ENCODE data around the gene ERGIC3. TPM values are rescaled to one million over a fixed set of nuclear protein-coding genes. Genes with fewer than 3 reads are reported as not detected.
A peak's percentile ranks its signal among the peaks of the same experiment; 100 is the strongest.
"Not testable (repeated sequence)": the region's sequence is repeated elsewhere in the genome, so short reads cannot be mapped to it uniquely, and the experiment has no call there.

ERGIC3 gene
- total RNA-seq, 1 donor from 2014 or later, result 233 TPM

DNA sequence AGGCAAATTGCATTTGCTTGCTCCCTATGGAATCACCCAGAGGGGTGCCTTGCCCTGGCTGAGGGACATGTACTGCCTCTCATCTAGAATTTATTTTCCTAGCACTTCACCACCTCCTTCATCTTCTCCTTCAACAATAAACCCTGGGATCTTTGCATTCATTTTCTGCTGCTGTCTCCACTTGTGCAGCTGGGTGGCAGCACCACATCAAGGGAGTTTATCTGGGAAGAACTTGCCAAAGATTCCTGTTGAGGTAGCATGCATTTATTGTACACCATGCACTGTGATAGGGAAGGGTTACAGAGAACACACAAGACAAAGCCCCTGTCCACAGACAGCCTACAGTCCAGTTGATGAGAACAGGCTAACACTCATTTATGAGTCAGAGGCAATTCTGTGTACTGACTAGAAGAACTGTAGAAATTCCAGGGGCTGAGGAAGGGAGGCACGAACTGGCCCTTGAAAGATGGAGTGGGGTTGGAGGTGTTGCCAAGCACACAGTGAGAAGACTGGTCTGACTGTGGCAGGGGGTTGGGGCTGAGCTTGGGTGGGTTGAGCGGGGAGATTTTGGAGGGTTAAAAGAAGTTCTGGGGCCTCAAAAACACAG lies 30.0 kb upstream of the ERGIC3 start:
- TF ChIP-seq, protein P1, sequence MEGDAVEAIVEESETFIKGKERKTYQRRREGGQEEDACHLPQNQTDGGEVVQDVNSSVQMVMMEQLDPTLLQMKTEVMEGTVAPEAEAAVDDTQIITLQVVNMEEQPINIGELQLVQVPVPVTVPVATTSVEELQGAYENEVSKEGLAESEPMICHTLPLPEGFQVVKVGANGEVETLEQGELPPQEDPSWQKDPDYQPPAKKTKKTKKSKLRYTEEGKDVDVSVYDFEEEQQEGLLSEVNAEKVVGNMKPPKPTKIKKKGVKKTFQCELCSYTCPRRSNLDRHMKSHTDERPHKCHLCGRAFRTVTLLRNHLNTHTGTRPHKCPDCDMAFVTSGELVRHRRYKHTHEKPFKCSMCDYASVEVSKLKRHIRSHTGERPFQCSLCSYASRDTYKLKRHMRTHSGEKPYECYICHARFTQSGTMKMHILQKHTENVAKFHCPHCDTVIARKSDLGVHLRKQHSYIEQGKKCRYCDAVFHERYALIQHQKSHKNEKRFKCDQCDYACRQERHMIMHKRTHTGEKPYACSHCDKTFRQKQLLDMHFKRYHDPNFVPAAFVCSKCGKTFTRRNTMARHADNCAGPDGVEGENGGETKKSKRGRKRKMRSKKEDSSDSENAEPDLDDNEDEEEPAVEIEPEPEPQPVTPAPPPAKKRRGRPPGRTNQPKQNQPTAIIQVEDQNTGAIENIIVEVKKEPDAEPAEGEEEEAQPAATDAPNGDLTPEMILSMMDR (IDR thresholded peaks at IDR 0.05; ENCODE audit: partially characterized antibody, unreplicated experiment), result peak; percentile 35
- no peaks in the 10 kb centered on the region for H3K36me3 Mint-ChIP-seq (ENCODE audit: unreplicated experiment)
- H3K27me3 Mint-ChIP-seq (ENCODE audit: unreplicated experiment), result no peaks in the 10 kb centered on the region
- peaks cover under 1% of the 10 kb centered on the region for H3K9me3 Mint-ChIP-seq (ENCODE audit: unreplicated experiment)
- H3K4me1 Mint-ChIP-seq (ENCODE audit: low read depth, unreplicated experiment), result no peaks in the 10 kb centered on the region
- H3K4me3 Mint-ChIP-seq (ENCODE audit: unreplicated experiment), result no peak overlapping the region
- DNase-seq, result peak; percentile 58
- H3K27ac Mint-ChIP-seq (ENCODE audit: unreplicated experiment), result no peak overlapping the region

DNA sequence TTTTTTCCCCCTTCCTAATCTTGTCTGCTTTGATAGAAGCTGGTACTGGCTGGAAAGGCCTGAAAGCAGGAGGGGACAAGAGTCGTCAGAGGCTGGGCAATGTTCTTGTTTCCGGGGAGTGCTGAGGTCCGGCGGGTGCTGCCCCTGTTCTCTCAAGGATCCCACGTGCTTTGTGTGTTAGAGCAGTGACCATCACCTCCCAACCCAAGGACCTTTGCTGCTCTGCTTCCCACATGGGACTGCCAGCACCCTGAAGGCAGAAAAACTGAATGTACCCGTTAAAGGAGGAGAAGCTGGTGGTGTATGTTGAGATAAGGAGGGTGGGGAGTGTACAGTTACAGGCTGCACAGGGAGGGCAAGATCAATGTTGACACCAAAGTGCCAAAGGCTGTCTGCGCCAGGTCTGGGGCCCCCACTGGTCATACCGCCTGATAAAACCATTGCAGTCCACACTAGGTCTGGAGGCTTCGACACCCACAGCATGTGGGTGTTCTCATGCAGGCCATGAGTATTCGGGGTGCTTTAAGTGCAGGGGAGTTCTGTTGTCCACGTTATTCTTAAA lies 27.4 kb upstream of the ERGIC3 start:
- no peak for DNase-seq
- Mint-ChIP-seq H3K4me1 (ENCODE audit: low read depth, unreplicated experiment) (no peaks in the 10 kb centered on the region), H3K9me3 (ENCODE audit: unreplicated experiment) (peaks cover 3% of the 10 kb centered on the region), H3K4me3 (ENCODE audit: unreplicated experiment) (no peak overlapping the region), H3K36me3 (ENCODE audit: unreplicated experiment) (no peaks in the 10 kb centered on the region), H3K27ac (ENCODE audit: unreplicated experiment) (no peak overlapping the region), H3K27me3 (ENCODE audit: unreplicated experiment) (peaks cover 1% of the 10 kb centered on the region)
- TF ChIP-seq, protein P1 (IDR thresholded peaks at IDR 0.05; ENCODE audit: partially characterized antibody, unreplicated experiment), result no peak

DNA sequence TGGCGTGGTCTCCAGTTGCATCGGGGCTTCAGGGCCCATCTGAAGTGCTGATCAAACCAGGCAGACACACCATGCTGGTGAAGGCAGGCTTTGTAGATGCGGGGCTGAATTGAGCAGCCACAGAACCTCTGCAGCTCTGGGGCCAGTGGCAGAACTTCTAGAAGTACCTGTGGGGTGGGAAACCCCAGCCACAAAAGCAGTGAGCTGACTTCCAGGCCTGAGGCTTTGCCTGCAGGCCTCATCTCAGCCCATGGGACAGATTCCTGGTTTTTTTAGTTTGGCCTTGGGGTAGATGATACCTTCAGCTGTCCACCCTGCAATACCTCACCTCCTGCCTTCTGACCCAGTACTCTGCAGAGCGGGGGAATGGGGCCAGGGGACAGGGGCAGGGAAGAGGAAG lies 26.5 kb upstream of the ERGIC3 start:
- H3K9me3 Mint-ChIP-seq (ENCODE audit: unreplicated experiment), result peaks cover 3% of the 10 kb centered on the region
- peaks cover 1% of the 10 kb centered on the region for H3K27me3 Mint-ChIP-seq (ENCODE audit: unreplicated experiment)
- H3K36me3 Mint-ChIP-seq (ENCODE audit: unreplicated experiment), result no peaks in the 10 kb centered on the region
- H3K4me3 Mint-ChIP-seq (ENCODE audit: unreplicated experiment), result no peak overlapping the region
- DNase-seq, result no peak
- H3K4me1 Mint-ChIP-seq (ENCODE audit: low read depth, unreplicated experiment), result no peaks in the 10 kb centered on the region
- H3K27ac Mint-ChIP-seq (ENCODE audit: unreplicated experiment), result no peak overlapping the region
- TF ChIP-seq, protein P1 (IDR thresholded peaks at IDR 0.05; ENCODE audit: partially characterized antibody, unreplicated experiment), result no peak

DNA sequence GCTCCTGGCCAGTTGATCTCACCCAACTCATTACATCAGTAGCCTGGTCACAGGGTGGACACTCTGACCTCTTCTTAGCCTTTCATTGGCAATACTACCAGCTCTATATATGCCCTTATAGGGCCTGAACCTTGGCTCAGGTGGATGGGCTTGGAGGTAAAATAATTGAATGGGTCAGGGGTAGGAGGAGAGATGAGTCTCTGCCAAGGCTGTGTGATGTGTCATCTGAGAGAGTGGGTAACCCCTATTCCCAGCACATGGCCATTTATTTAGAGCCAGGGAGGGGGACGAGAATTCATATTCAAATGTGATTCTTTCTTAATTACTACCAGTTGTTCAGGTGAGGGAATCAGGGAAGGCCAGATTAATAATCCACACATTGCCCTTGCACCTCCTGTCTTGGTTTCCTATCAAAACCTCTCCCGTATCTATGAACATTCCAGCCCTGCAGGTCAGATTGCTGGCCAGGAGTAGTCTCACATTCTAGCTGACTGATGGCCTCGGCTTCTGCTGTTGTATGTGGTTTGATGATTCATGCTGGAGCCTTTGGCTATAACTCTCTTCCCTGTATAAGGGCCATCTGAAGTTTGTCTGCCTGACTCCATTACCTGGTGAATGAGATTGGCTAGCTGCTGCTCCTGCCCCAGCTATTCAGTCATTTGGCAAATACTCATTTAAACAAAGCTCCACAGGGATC lies 25.8 kb upstream of the ERGIC3 start:
- no peaks in the 10 kb centered on the region for H3K4me1 Mint-ChIP-seq (ENCODE audit: low read depth, unreplicated experiment)
- no peak overlapping the region for H3K4me3 Mint-ChIP-seq (ENCODE audit: unreplicated experiment)
- peaks cover 1% of the 10 kb centered on the region for H3K27me3 Mint-ChIP-seq (ENCODE audit: unreplicated experiment)
- no peak for DNase-seq
- TF ChIP-seq, protein P1 (IDR thresholded peaks at IDR 0.05; ENCODE audit: partially characterized antibody, unreplicated experiment), result no peak
- H3K27ac Mint-ChIP-seq (ENCODE audit: unreplicated experiment), result no peak overlapping the region
- no peaks in the 10 kb centered on the region for H3K36me3 Mint-ChIP-seq (ENCODE audit: unreplicated experiment)
- peaks cover 5% of the 10 kb centered on the region for H3K9me3 Mint-ChIP-seq (ENCODE audit: unreplicated experiment)

DNA sequence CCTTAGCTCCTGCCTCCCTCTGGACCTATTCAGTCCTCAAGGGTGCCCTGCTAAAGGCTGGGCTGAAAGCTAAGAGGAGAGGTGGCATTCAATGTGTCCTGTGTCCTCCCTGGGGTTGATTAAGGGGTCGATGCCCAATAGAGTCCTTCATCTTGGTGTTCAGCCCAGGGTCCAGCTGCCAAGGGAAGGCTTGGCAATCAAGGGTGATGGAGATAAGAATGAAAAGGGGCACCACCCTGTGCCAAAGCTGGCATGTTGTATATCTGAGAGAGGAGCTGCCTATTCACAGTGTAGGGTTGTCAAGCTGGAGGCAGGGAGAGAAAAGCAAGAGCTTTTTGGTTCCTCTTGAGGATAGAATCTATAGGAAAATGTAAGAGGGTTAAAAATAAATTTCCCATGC lies 24.8 kb upstream of the ERGIC3 start:
- no peaks in the 10 kb centered on the region for H3K4me1 Mint-ChIP-seq (ENCODE audit: low read depth, unreplicated experiment)
- no peaks in the 10 kb centered on the region for H3K36me3 Mint-ChIP-seq (ENCODE audit: unreplicated experiment)
- TF ChIP-seq, protein P1 (IDR thresholded peaks at IDR 0.05; ENCODE audit: partially characterized antibody, unreplicated experiment), result no peak
- DNase-seq, result no peak
- H3K4me3 Mint-ChIP-seq (ENCODE audit: unreplicated experiment), result no peak overlapping the region
- peaks cover 5% of the 10 kb centered on the region for H3K9me3 Mint-ChIP-seq (ENCODE audit: unreplicated experiment)
- no peak overlapping the region for H3K27ac Mint-ChIP-seq (ENCODE audit: unreplicated experiment)
- peaks cover 1% of the 10 kb centered on the region for H3K27me3 Mint-ChIP-seq (ENCODE audit: unreplicated experiment)

DNA sequence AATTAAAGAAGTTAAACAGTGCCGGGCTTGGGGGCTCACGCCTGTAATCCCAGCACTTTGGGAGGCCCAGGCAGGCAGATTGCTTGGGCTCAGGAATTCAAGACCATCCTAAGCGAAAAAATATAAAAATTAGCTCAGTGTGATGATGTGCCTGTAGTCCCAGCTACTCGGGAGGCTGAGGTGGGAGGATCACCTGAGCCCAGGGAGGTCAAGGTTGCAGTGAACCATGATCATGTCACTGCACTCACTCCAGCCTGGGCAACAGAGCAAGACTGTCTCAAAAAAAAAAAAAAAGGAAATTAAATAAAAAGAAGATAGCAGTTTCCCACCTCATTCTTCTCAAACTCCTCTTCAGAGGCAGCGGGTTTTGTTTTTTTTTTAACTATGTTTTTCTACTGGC lies 24.1 kb upstream of the ERGIC3 start:
- H3K27ac Mint-ChIP-seq (ENCODE audit: unreplicated experiment); DNase-seq; H3K4me3 Mint-ChIP-seq (ENCODE audit: unreplicated experiment); H3K9me3 Mint-ChIP-seq (ENCODE audit: unreplicated experiment); H3K36me3 Mint-ChIP-seq (ENCODE audit: unreplicated experiment); H3K27me3 Mint-ChIP-seq (ENCODE audit: unreplicated experiment); H3K4me1 Mint-ChIP-seq (ENCODE audit: low read depth, unreplicated experiment): not testable (repeated sequence)
